GM23338 (cell line): ENCODE data around the gene ANKRD55. TPM values are rescaled to one million over a fixed set of nuclear protein-coding genes. Genes with fewer than 3 reads are reported as not detected.

Source experiments
- ATAC-seq: fragments of 200-7000 bp; cut with Tn5 transposase; 3 replicates; pipeline ENCODE4 v1.9.1; 2020
- DNase-seq: peaks from one replicate; pipeline ENCODE4 v3.0.0-alpha.2; 2015; ENCODE audit warnings: low spot score
- H2AFZ ChIP-seq: fragments of 200-600 bp; sonication (generic); 2 replicates; pipeline ENCODE4 v1.8.0; 2016; ENCODE audit warnings: antibody characterized with exemption, mild to moderate bottlenecking, moderate library complexity
- H3F3A ChIP-seq: fragments of 200-600 bp; sonication (generic); replicated peaks from 2 replicates; pipeline ENCODE4 v1.8.0; 2017; ENCODE audit warnings: antibody characterized with exemption, mixed run types, low read depth
- H3K27ac ChIP-seq: fragments of 200-600 bp; sonication (generic); 2 replicates; pipeline ENCODE4 v1.6.1; 2016; ENCODE audit warnings: low read depth
- H3K27me3 ChIP-seq: fragments of 200-600 bp; sonication (generic); 2 replicates; pipeline ENCODE4 v1.8.0; 2016; ENCODE audit warnings: mild to moderate bottlenecking, mixed run types, moderate library complexity; ENCODE audit not compliant: insufficient read depth
- H3K36me3 ChIP-seq: fragments of 200-600 bp; sonication (generic); 2 replicates; pipeline ENCODE4 v1.8.0; 2016; ENCODE audit warnings: mild to moderate bottlenecking; ENCODE audit not compliant: insufficient read depth
- H3K4me1 ChIP-seq: fragments of 200-600 bp; sonication (generic); 2 replicates; pipeline ENCODE4 v1.8.0; 2016; ENCODE audit warnings: mild to moderate bottlenecking, moderate library complexity; ENCODE audit not compliant: insufficient read depth
- H3K4me2 ChIP-seq: fragments of 200-600 bp; sonication (generic); 2 replicates; pipeline ENCODE4 v1.7.1; 2017; ENCODE audit warnings: mixed run types
- H3K4me3 ChIP-seq: fragments of 200-600 bp; sonication (generic); 2 replicates; pipeline ENCODE4 v1.6.1; 2016; ENCODE audit warnings: mixed run types
- H3K79me2 ChIP-seq: fragments of 200-600 bp; sonication (generic); replicated peaks from 2 replicates; pipeline ENCODE4 v1.8.0; 2017; ENCODE audit warnings: mild to moderate bottlenecking; ENCODE audit not compliant: insufficient read depth
- H3K9me2 ChIP-seq: fragments of 200-600 bp; sonication (generic); 2 replicates; pipeline ENCODE4 v1.8.0; 2017; ENCODE audit not compliant: insufficient read depth
- H4K20me1 ChIP-seq: fragments of 200-600 bp; sonication (generic); replicated peaks from 2 replicates; pipeline ENCODE4 v1.8.0; 2017; ENCODE audit warnings: mild to moderate bottlenecking; ENCODE audit not compliant: insufficient read depth
- H3K27ac Mint-ChIP-seq: 2 replicates; pipeline ENCODE4 v1.8.0; 2020; ENCODE audit warnings: inconsistent platforms, mild to moderate bottlenecking, moderate library complexity, mixed read lengths
- H3K27me3 Mint-ChIP-seq: 3 replicates; pipeline ENCODE4 v1.8.0; 2022; ENCODE audit warnings: low read depth, mild to moderate bottlenecking, moderate library complexity, mixed read lengths, inconsistent platforms; ENCODE audit not compliant: insufficient read depth, poor library complexity
- H3K36me3 Mint-ChIP-seq: 3 replicates; pipeline ENCODE4 v1.8.0; 2021; ENCODE audit warnings: low read depth, mild to moderate bottlenecking, inconsistent platforms, moderate library complexity, mixed read lengths
- H3K4me1 Mint-ChIP-seq: 3 replicates; pipeline ENCODE4 v1.8.0; 2020; ENCODE audit warnings: mild to moderate bottlenecking, inconsistent platforms, mixed read lengths
- H3K4me3 Mint-ChIP-seq: 3 replicates; pipeline ENCODE4 v1.8.0; 2021; ENCODE audit warnings: moderate library complexity, mild to moderate bottlenecking, inconsistent platforms, mixed read lengths
- H3K9me3 Mint-ChIP-seq: 3 replicates; pipeline ENCODE4 v1.8.0; 2020; ENCODE audit warnings: moderate library complexity, mild to moderate bottlenecking, inconsistent platforms, mixed read lengths
- CREB1 ChIP-seq: fragments of 250-450 bp; sonication (Bioruptor Pico); IDR thresholded peaks from 2 replicates; pipeline ENCODE4 v1.5.0; 2020; ENCODE audit warnings: low read depth, mild to moderate bottlenecking, moderate library complexity
- EZH2 ChIP-seq: fragments of 200-600 bp; sonication (generic); IDR thresholded peaks from one replicate; pipeline ENCODE4 v1.8.0; 2017; ENCODE audit warnings: antibody characterized with exemption, mild to moderate bottlenecking, low read depth; ENCODE audit not compliant: unreplicated experiment
- EZH2phosphoT487 ChIP-seq: fragments of 200-600 bp; sonication (generic); IDR thresholded peaks from one replicate; pipeline ENCODE4 v1.8.1; 2018; ENCODE audit warnings: antibody characterized with exemption; ENCODE audit not compliant: unreplicated experiment
- JUNB ChIP-seq: IDR thresholded peaks from one replicate; pipeline ENCODE4 v1.6.1; 2016; ENCODE audit warnings: antibody characterized with exemption; ENCODE audit not compliant: unreplicated experiment
- NANOG ChIP-seq: IDR thresholded peaks from 2 replicates; pipeline ENCODE4 v1.6.1; 2016; ENCODE audit warnings: antibody characterized with exemption, borderline replicate concordance
- POLR2AphosphoS5 ChIP-seq: IDR thresholded peaks from 2 replicates; pipeline ENCODE4 v1.6.1; 2016; ENCODE audit warnings: antibody characterized with exemption, low read depth
- STAT1 ChIP-seq: IDR thresholded peaks from one replicate; pipeline ENCODE4 v1.6.1; 2016; ENCODE audit warnings: antibody characterized with exemption; ENCODE audit not compliant: unreplicated experiment
- ZNF114 ChIP-seq: fragments of 250-450 bp; sonication (Bioruptor Pico); IDR thresholded peaks from 2 replicates; pipeline ENCODE4 v1.5.0; 2020; ENCODE audit warnings: mild to moderate bottlenecking, moderate library complexity
- ZNF331 ChIP-seq: fragments of 250-450 bp; sonication (Bioruptor Pico); IDR thresholded peaks from 2 replicates; pipeline ENCODE4 v1.5.0; 2020; ENCODE audit warnings: low read depth, mild to moderate bottlenecking, moderate library complexity
- polyA plus RNA-seq: library from polyadenylated mRNA; unstranded; fragments of >200 nt; fragmentation: Nextera tagmentation; extraction: Ambion mirVana; gene quantifications from 2 replicates; pipeline ENCODE4 v1.2.1, GENCODE V29; 2016
- total RNA-seq: library from RNA; depleted of rRNA; stranded (reverse); fragments of >200 nt; shearing (Covaris generic); gene quantifications from 2 replicates; pipeline ENCODE4 v1.2.3, GENCODE V29; 2014
- TF ChIP-seq, protein P1 (sequence below), 2 experiments: fragments of 200-600 bp in 1 of 2; sonication (generic) in 1 of 2; conservative IDR thresholded peaks; 2 replicates each; pipeline versions ENCODE4 v1.5.1 to v1.6.1; 2016 to 2017; ENCODE audit warnings: antibody characterized with exemption in 2 of 2, low read depth in 2 of 2, mild to moderate bottlenecking in 2 of 2, moderate library complexity in 1 of 2
- TF ChIP-seq, protein P2 (sequence below): fragments of 250-450 bp; sonication (Bioruptor Pico); IDR thresholded peaks from 2 replicates; pipeline ENCODE4 v1.5.0; 2020; ENCODE audit warnings: mild to moderate bottlenecking, moderate library complexity
- TF ChIP-seq, protein P3 (sequence below): IDR thresholded peaks from one replicate; pipeline ENCODE4 v1.6.1; 2018; ENCODE audit warnings: antibody characterized with exemption; ENCODE audit not compliant: unreplicated experiment
- TF ChIP-seq, protein P4 (sequence below): IDR thresholded peaks from 2 replicates; pipeline ENCODE4 v1.6.1; 2016; ENCODE audit warnings: antibody characterized with exemption

ANKRD55 gene
- total and polyA plus RNA-seq, 2 experiments from 2014 or later, result not detected

DNA sequence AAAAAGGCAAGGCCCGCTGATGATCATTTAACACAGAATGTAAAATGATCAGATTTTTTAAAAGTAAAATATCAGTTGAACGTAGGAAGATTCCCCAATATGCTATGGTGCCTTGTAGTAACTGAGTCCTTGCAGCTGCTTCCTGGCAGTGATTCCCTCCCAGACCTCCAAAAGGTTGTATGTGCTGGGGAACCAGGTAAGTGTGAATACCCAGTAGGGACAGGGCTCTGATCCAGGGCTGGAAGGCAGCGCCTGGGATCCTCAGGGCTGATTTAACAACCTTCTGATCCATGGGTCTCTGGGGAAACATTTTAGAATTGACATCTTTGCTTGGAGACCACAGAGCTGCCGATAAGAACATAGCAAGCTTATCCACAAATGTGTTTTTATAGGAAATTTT lies 161.7 kb downstream of the ANKRD55 start:
- H3K27ac Mint-ChIP-seq, result no peak overlapping the region
- peak overlapping the region; percentile 80 for H2AFZ ChIP-seq
- no peak for ATAC-seq

More for the DNA sequence above, 161.7 kb downstream of the ANKRD55 start:
- no peaks in the 10 kb centered on the region for H3K36me3 ChIP-seq
- H3K4me1 ChIP-seq, result no peaks in the 10 kb centered on the region
- Mint-ChIP-seq H3K4me3 (no peak overlapping the region), H3K4me1 (peaks cover 7% of the 10 kb centered on the region; the same call in 1 of the 3 replicates), H3K36me3 (no peaks in the 10 kb centered on the region), H3K9me3 (no peaks in the 10 kb centered on the region; the same call in 2 of the 3 replicates), H3K27me3 (peaks cover 1% of the 10 kb centered on the region)
- no peaks in the 10 kb centered on the region for H3F3A ChIP-seq
- DNase-seq, result no peak
- H4K20me1 ChIP-seq, result no peaks in the 10 kb centered on the region
- H3K27ac ChIP-seq, result no peak overlapping the region
- no peaks in the 10 kb centered on the region for H3K27me3 ChIP-seq
- H3K4me2 ChIP-seq, result no peak overlapping the region
- H3K79me2 ChIP-seq, result no peaks in the 10 kb centered on the region
- no peak overlapping the region for H3K4me3 ChIP-seq
- H3K9me2 ChIP-seq, result no peaks in the 10 kb centered on the region
- TF ChIP-seq, protein P1, sequence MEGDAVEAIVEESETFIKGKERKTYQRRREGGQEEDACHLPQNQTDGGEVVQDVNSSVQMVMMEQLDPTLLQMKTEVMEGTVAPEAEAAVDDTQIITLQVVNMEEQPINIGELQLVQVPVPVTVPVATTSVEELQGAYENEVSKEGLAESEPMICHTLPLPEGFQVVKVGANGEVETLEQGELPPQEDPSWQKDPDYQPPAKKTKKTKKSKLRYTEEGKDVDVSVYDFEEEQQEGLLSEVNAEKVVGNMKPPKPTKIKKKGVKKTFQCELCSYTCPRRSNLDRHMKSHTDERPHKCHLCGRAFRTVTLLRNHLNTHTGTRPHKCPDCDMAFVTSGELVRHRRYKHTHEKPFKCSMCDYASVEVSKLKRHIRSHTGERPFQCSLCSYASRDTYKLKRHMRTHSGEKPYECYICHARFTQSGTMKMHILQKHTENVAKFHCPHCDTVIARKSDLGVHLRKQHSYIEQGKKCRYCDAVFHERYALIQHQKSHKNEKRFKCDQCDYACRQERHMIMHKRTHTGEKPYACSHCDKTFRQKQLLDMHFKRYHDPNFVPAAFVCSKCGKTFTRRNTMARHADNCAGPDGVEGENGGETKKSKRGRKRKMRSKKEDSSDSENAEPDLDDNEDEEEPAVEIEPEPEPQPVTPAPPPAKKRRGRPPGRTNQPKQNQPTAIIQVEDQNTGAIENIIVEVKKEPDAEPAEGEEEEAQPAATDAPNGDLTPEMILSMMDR (conservative IDR thresholded peaks at IDR 0.05; ENCODE audit: low read depth in 2 of 2), result no peak
- TF ChIP-seq ZNF331 (no peak), POLR2AphosphoS5 (no peak), EZH2phosphoT487 (no peak), EZH2 (no peak), JUNB (no peak), NANOG (no peak), STAT1 (no peak), ZNF114 (CRISPR knock-in tag) (no peak), CREB1 (CRISPR knock-in tag) (no peak)
- TF ChIP-seq, protein P2, sequence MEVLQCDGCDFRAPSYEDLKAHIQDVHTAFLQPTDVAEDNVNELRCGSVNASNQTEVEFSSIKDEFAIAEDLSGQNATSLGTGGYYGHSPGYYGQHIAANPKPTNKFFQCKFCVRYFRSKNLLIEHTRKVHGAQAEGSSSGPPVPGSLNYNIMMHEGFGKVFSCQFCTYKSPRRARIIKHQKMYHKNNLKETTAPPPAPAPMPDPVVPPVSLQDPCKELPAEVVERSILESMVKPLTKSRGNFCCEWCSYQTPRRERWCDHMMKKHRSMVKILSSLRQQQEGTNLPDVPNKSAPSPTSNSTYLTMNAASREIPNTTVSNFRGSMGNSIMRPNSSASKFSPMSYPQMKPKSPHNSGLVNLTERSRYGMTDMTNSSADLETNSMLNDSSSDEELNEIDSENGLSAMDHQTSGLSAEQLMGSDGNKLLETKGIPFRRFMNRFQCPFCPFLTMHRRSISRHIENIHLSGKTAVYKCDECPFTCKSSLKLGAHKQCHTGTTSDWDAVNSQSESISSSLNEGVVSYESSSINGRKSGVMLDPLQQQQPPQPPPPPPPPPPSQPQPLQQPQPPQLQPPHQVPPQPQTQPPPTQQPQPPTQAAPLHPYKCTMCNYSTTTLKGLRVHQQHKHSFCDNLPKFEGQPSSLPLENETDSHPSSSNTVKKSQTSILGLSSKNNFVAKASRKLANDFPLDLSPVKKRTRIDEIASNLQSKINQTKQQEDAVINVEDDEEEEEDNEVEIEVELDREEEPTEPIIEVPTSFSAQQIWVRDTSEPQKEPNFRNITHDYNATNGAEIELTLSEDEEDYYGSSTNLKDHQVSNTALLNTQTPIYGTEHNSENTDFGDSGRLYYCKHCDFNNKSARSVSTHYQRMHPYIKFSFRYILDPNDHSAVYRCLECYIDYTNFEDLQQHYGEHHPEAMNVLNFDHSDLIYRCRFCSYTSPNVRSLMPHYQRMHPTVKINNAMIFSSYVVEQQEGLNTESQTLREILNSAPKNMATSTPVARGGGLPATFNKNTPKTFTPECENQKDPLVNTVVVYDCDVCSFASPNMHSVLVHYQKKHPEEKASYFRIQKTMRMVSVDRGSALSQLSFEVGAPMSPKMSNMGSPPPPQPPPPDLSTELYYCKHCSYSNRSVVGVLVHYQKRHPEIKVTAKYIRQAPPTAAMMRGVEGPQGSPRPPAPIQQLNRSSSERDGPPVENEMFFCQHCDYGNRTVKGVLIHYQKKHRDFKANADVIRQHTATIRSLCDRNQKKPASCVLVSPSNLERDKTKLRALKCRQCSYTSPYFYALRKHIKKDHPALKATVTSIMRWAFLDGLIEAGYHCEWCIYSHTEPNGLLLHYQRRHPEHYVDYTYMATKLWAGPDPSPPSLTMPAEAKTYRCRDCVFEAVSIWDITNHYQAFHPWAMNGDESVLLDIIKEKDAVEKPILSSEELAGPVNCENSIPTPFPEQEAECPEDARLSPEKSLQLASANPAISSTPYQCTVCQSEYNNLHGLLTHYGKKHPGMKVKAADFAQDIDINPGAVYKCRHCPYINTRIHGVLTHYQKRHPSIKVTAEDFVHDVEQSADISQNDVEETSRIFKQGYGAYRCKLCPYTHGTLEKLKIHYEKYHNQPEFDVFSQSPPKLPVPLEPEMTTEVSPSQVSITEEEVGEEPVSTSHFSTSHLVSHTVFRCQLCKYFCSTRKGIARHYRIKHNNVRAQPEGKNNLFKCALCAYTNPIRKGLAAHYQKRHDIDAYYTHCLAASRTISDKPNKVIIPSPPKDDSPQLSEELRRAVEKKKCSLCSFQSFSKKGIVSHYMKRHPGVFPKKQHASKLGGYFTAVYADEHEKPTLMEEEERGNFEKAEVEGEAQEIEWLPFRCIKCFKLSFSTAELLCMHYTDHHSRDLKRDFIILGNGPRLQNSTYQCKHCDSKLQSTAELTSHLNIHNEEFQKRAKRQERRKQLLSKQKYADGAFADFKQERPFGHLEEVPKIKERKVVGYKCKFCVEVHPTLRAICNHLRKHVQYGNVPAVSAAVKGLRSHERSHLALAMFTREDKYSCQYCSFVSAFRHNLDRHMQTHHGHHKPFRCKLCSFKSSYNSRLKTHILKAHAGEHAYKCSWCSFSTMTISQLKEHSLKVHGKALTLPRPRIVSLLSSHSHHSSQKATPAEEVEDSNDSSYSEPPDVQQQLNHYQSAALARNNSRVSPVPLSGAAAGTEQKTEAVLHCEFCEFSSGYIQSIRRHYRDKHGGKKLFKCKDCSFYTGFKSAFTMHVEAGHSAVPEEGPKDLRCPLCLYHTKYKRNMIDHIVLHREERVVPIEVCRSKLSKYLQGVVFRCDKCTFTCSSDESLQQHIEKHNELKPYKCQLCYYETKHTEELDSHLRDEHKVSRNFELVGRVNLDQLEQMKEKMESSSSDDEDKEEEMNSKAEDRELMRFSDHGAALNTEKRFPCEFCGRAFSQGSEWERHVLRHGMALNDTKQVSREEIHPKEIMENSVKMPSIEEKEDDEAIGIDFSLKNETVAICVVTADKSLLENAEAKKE (CRISPR knock-in tag), result no peak
- TF ChIP-seq, protein P3, sequence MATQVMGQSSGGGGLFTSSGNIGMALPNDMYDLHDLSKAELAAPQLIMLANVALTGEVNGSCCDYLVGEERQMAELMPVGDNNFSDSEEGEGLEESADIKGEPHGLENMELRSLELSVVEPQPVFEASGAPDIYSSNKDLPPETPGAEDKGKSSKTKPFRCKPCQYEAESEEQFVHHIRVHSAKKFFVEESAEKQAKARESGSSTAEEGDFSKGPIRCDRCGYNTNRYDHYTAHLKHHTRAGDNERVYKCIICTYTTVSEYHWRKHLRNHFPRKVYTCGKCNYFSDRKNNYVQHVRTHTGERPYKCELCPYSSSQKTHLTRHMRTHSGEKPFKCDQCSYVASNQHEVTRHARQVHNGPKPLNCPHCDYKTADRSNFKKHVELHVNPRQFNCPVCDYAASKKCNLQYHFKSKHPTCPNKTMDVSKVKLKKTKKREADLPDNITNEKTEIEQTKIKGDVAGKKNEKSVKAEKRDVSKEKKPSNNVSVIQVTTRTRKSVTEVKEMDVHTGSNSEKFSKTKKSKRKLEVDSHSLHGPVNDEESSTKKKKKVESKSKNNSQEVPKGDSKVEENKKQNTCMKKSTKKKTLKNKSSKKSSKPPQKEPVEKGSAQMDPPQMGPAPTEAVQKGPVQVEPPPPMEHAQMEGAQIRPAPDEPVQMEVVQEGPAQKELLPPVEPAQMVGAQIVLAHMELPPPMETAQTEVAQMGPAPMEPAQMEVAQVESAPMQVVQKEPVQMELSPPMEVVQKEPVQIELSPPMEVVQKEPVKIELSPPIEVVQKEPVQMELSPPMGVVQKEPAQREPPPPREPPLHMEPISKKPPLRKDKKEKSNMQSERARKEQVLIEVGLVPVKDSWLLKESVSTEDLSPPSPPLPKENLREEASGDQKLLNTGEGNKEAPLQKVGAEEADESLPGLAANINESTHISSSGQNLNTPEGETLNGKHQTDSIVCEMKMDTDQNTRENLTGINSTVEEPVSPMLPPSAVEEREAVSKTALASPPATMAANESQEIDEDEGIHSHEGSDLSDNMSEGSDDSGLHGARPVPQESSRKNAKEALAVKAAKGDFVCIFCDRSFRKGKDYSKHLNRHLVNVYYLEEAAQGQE, result no peak
- TF ChIP-seq, protein P4, sequence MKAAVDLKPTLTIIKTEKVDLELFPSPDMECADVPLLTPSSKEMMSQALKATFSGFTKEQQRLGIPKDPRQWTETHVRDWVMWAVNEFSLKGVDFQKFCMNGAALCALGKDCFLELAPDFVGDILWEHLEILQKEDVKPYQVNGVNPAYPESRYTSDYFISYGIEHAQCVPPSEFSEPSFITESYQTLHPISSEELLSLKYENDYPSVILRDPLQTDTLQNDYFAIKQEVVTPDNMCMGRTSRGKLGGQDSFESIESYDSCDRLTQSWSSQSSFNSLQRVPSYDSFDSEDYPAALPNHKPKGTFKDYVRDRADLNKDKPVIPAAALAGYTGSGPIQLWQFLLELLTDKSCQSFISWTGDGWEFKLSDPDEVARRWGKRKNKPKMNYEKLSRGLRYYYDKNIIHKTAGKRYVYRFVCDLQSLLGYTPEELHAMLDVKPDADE, result no peak
